Lower leg skin (tissue), 3 donors: Measurements from ENCODE around the gene PDS5A.
"Not testable (repeated sequence)": the region's sequence is repeated elsewhere in the genome, so short reads cannot be mapped to it uniquely, and the experiment has no call there.

Experiments
- CTCF ChIP-seq, 3 donors: fragments of 450-650 bp; IDR thresholded peaks; one replicate each; pipeline ENCODE4 v1.5.1; 2016; ENCODE audit warnings: antibody characterized with exemption in 3 of 3, mild to moderate bottlenecking in 3 of 3, moderate library complexity in 2 of 3
- POLR2A ChIP-seq, 2 donors: fragments of 450-650 bp; IDR thresholded peaks; one replicate each; pipeline ENCODE4 v1.6.1; 2016 to 2017; ENCODE audit warnings: antibody characterized with exemption in 2 of 2, mild to moderate bottlenecking in 1 of 2, moderate library complexity in 1 of 2

- not testable (repeated sequence) for TF ChIP-seq CTCF, POLR2A (IDR thresholded peaks at IDR 0.05)
Measured at GRCh38 chr4:39792976-39793375, 184.7 kb downstream of the PDS5A start.
